ENCODE measurements around the gene SAMD10.
A peak's percentile ranks its signal among the peaks of the same experiment; 100 is the strongest.

SAMD10 gene

GRCh38 chr20:63959699-63960075 lies 19.8 kb downstream of the SAMD10 start:
- no peaks in the 10 kb centered on the region for H3F3A ChIP-seq (ENCODE audit: low read depth)
- H3K36me3 ChIP-seq (ENCODE audit: insufficient read depth, low read length): no peaks in the 10 kb centered on the region
- peaks cover 19% of the 10 kb centered on the region for H3K4me1 ChIP-seq (ENCODE audit: insufficient read depth, low read length, poor library complexity, severe bottlenecking)
- no peaks in the 10 kb centered on the region for H3K9me2 ChIP-seq (replicated peaks; ENCODE audit: low read depth, low read length)
- TF ChIP-seq EZH2phosphoT487 (IDR thresholded peaks at IDR 0.05; ENCODE audit: borderline replicate concordance) (no peak), CTCF (conservative IDR thresholded peaks at IDR 0.05; ENCODE audit: low read length) (no peak)
- no peaks in the 10 kb centered on the region for H3K9me3 ChIP-seq (ENCODE audit: insufficient read depth, low read depth, low read length)
- H3K27me3 ChIP-seq (ENCODE audit: insufficient read depth, low read length, poor library complexity, severe bottlenecking): no peaks in the 10 kb centered on the region
- H4K20me1 ChIP-seq (ENCODE audit: insufficient read depth, low read length, poor library complexity, severe bottlenecking): peaks cover 7% of the 10 kb centered on the region
- H3K9ac ChIP-seq (ENCODE audit: low read depth, low read length, poor library complexity, severe bottlenecking): no peak overlapping the region
- no peak overlapping the region for H2AFZ ChIP-seq (ENCODE audit: low read length)
- H3K79me2 ChIP-seq (ENCODE audit: insufficient read depth, low read length): peaks cover 15% of the 10 kb centered on the region
- no peak overlapping the region for H3K4me2 ChIP-seq (ENCODE audit: low read depth, low read length, poor library complexity, severe bottlenecking)
- no peak overlapping the region for H3K4me3 ChIP-seq (ENCODE audit: low read length, poor library complexity, severe bottlenecking)

GRCh38 chr20:63958964-63959698 lies 20.3 kb downstream of the SAMD10 start:
- Histone ChIP-seq H3K9ac (ENCODE audit: low read depth, low read length, poor library complexity, severe bottlenecking) (no peak overlapping the region), H3K27me3 (ENCODE audit: insufficient read depth, low read length, poor library complexity, severe bottlenecking) (no peaks in the 10 kb centered on the region), H3K9me3 (ENCODE audit: insufficient read depth, low read depth, low read length) (no peaks in the 10 kb centered on the region), H3K9me2 (replicated peaks; ENCODE audit: low read depth, low read length) (no peaks in the 10 kb centered on the region), H3K4me1 (ENCODE audit: insufficient read depth, low read length, poor library complexity, severe bottlenecking) (peaks cover 24% of the 10 kb centered on the region), H3K79me2 (ENCODE audit: insufficient read depth, low read length) (peaks cover 20% of the 10 kb centered on the region), H4K20me1 (ENCODE audit: insufficient read depth, low read length, poor library complexity, severe bottlenecking) (peaks cover 13% of the 10 kb centered on the region), H3K4me2 (ENCODE audit: low read depth, low read length, poor library complexity, severe bottlenecking) (no peak overlapping the region), H3K4me3 (ENCODE audit: low read length, poor library complexity, severe bottlenecking) (no peak overlapping the region), H3F3A (ENCODE audit: low read depth) (no peaks in the 10 kb centered on the region), H3K36me3 (ENCODE audit: insufficient read depth, low read length) (no peaks in the 10 kb centered on the region), H2AFZ (ENCODE audit: low read length) (no peak overlapping the region)
- TF ChIP-seq EZH2phosphoT487 (IDR thresholded peaks at IDR 0.05; ENCODE audit: borderline replicate concordance): no peak
- TF ChIP-seq CTCF (conservative IDR thresholded peaks at IDR 0.05; ENCODE audit: low read length): no peak

- H3K27me3 ChIP-seq (ENCODE audit: insufficient read depth, low read length, poor library complexity, severe bottlenecking): no peaks in the 10 kb centered on the region
- no peak overlapping the region for H3K4me3 ChIP-seq (ENCODE audit: low read length, poor library complexity, severe bottlenecking)
- H3K9me3 ChIP-seq (ENCODE audit: insufficient read depth, low read depth, low read length): no peaks in the 10 kb centered on the region
- H2AFZ ChIP-seq (ENCODE audit: low read length): no peak overlapping the region
- no peaks in the 10 kb centered on the region for H3F3A ChIP-seq (ENCODE audit: low read depth)
- TF ChIP-seq EZH2phosphoT487 (IDR thresholded peaks at IDR 0.05; ENCODE audit: borderline replicate concordance): no peak
- TF ChIP-seq CTCF (conservative IDR thresholded peaks at IDR 0.05; ENCODE audit: low read length): no peak
- H3K4me2 ChIP-seq (ENCODE audit: low read depth, low read length, poor library complexity, severe bottlenecking): no peak overlapping the region
- H3K79me2 ChIP-seq (ENCODE audit: insufficient read depth, low read length): peaks cover 27% of the 10 kb centered on the region
- H3K9ac ChIP-seq (ENCODE audit: low read depth, low read length, poor library complexity, severe bottlenecking): peak overlapping the region; percentile 70
- peaks cover 19% of the 10 kb centered on the region for H4K20me1 ChIP-seq (ENCODE audit: insufficient read depth, low read length, poor library complexity, severe bottlenecking)
- H3K4me1 ChIP-seq (ENCODE audit: insufficient read depth, low read length, poor library complexity, severe bottlenecking): peaks cover 30% of the 10 kb centered on the region
- no peaks in the 10 kb centered on the region for H3K9me2 ChIP-seq (replicated peaks; ENCODE audit: low read depth, low read length)
- H3K36me3 ChIP-seq (ENCODE audit: insufficient read depth, low read length): no peaks in the 10 kb centered on the region
Measured at GRCh38 chr20:63958471-63958870, 21.0 kb downstream of the SAMD10 start.

Measured in Loucy (cell line).